Heart left ventricle (tissue), 13 donors: Measurements from ENCODE around the gene EIF2S3.

Source experiments
- CTCF ChIP-seq, 12 donors: fragments of 200-600 bp; sonication (generic) in 4 of 12; IDR thresholded peaks; one replicate each; pipeline versions ENCODE4 v1.5.0 to v1.8.0; 2018 to 2022; ENCODE audit warnings: antibody characterized with exemption in 12 of 12, mild to moderate bottlenecking in 5 of 12
- POLR2A ChIP-seq, 2 donors: fragments of 450-650 bp; IDR thresholded peaks; one replicate each; pipeline ENCODE4 v1.6.1; 2017; ENCODE audit warnings: antibody characterized with exemption in 2 of 2, mild to moderate bottlenecking in 2 of 2, moderate library complexity in 2 of 2
- donor health status: ischemic (EF 13 %, LVEDD 7.1; RV severe dilation, severe dysfunction).
- donor health status: DM: no; HTN: yes; CAD: no.
- donor health status: DM: no; HTN: no; CAD: no.
- donor health status: ischemic (EF 25% LVEDD 6.9; RV normal size, moderate dysfunction).
- donor health status: ischemic (EF 25% LVEDD 5.7; RV mildly dilated, moderate dysfunction).
- donor health status: ischemic (EF 35%, LVEDD 5.7; RV mildly dilated, moderate dysfunction).
- donor health status: nonischemic (EF 11% LVEDD 7.7; RV severe dilation, severe dysfunction).
- donor health status: DM: yes; HTN: yes; CAD: no.
- donor health status: PGD.
- donor health status: ischemic (EF 29% LVEDD 5.4; RV normal size, mild dysfunction).
- donor health status: nonischemic (EF 23%, LVEDD 6.1; RV moderate dilation, normal function).

- TF ChIP-seq CTCF (IDR thresholded peaks at IDR 0.05) (no peak), POLR2A (IDR thresholded peaks at IDR 0.05) (no peak)
These were observed 40.3 kb upstream of the EIF2S3 start for GRCh38 chrX:24014388-24015018.
